ENCODE data around the gene GALR2.

GALR2 gene

GRCh38 chr17:76124582-76125390 lies 50.2 kb downstream of the GALR2 start:
- DNase-seq (ENCODE audit: low read depth, low spot score): no peak

- DNase-seq (ENCODE audit: low read depth, low spot score): no peak
Observed at GRCh38 chr17:76125391-76125675, 50.8 kb downstream of the GALR2 start.

GRCh38 chr17:76125922-76126321 lies 51.3 kb downstream of the GALR2 start:
- DNase-seq (ENCODE audit: low read depth, low spot score): no peak
